Stimulated activated CD8-positive, alpha-beta memory T cell treated with anti-CD3 and anti-CD28 coated beads, Interleukin-15, amount 100 ng/mL, for 48 hours (primary cell): ENCODE measurements around the gene MAP2.
A peak's percentile ranks its signal among the peaks of the same experiment; 100 is the strongest.

Experiments
- DNase-seq, 2 donors: peaks; one replicate each; pipeline ENCODE4 v3.0.0-alpha.2; 2020; ENCODE audit warnings: low read depth in 2 of 2

MAP2 gene, protein sequence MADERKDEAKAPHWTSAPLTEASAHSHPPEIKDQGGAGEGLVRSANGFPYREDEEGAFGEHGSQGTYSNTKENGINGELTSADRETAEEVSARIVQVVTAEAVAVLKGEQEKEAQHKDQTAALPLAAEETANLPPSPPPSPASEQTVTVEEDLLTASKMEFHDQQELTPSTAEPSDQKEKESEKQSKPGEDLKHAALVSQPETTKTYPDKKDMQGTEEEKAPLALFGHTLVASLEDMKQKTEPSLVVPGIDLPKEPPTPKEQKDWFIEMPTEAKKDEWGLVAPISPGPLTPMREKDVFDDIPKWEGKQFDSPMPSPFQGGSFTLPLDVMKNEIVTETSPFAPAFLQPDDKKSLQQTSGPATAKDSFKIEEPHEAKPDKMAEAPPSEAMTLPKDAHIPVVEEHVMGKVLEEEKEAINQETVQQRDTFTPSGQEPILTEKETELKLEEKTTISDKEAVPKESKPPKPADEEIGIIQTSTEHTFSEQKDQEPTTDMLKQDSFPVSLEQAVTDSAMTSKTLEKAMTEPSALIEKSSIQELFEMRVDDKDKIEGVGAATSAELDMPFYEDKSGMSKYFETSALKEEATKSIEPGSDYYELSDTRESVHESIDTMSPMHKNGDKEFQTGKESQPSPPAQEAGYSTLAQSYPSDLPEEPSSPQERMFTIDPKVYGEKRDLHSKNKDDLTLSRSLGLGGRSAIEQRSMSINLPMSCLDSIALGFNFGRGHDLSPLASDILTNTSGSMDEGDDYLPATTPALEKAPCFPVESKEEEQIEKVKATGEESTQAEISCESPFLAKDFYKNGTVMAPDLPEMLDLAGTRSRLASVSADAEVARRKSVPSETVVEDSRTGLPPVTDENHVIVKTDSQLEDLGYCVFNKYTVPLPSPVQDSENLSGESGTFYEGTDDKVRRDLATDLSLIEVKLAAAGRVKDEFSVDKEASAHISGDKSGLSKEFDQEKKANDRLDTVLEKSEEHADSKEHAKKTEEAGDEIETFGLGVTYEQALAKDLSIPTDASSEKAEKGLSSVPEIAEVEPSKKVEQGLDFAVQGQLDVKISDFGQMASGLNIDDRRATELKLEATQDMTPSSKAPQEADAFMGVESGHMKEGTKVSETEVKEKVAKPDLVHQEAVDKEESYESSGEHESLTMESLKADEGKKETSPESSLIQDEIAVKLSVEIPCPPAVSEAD (N-terminal part only)

DNA sequence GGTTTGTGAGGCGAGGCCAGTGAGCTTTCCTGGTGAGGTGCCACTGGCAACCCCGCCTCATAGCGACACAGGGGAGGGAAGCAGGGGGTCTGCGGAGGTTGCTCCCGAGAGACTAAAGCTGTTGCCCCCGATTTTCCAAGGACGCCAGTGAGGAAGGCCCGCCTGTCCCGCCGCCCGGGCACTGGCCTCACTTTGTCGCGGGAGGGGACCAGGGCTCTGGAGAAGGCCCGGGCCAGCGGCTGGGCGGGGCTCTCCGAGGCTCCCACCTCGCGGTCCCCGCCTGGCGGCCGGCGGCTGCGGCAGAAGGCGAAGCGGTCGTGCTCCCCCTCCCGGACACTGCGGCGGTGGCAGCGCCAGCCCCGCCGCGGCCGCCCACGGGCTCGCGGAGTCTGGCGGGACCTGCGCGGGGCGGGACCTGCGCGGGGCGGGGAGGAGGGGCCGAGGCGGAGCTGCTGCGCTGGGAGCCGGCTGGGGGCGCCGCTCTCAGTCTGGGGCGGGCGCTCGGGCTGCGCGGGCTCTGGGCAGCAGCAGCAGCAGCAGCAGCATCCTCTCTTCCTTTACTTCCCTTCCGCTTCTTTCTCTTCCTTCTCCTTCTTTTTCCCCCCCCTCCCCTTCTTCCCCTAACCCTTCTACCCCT is at the start of gene MAP2:
Gene MAP2, plus strand, starts transcription at position 486 of the 637 bp plus-strand sequence. CDS start 229,124 bp downstream, outside the sequence.
- DNase-seq = peak; percentile 52 to 61

DNA sequence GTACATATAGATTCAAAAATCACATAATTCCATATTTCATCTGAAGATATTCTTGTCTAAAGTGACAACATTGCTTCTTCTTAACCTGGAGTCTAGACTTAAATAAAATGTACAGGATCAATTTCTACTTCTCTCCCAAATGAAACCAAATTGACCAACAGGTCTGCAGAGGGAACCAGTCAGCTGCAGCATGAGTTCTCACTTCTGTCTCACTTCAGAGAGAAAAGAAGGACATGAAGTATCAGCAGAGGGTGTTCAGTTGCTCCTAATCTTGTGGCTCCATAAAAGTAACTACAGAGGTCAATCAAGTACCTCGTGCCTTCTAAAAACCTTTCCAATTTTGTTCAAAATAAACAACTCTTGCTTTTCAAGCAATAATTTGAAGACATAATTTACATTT is 47.2 kb upstream of the MAP2 start:
- no peak for DNase-seq

DNA sequence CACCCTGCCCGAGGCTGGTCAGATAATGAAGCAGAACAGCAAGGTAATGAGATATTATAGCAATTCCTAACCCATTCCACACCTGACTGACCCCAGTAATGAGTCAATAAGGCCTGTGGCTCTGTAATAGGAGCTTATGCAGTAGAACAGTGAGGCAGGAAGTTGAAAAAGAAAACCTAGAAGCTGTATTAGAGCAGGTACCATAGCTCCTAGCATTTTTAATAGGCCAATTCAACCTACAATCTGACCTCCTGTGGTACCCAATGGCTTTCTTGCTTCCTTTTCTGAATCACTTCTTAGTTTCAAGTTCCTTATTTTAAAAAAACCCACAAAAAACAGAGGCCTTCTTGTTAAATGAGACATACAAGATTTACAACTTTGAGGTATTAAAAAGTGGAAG is 43.6 kb upstream of the MAP2 start:
- no peak for DNase-seq

DNA sequence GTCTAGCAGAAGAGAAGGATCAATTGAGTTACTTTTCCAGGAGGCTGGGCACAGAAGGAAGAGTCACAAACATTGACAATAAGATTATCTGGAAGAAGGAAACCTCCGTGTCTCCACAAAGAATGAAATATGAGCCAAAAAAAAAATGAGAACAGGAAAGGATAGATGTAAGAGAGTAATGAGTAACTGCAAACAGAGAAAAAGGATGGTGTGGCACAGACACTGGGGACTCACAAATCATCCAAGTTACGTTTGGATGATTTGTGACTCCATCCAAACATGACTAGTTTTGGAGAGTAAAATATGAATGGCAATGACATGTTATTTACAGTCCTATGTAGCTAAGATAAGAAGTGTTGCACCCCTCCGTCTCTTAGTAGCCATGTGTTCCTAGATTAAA is 42.8 kb upstream of the MAP2 start:
- DNase-seq = no peak

DNA sequence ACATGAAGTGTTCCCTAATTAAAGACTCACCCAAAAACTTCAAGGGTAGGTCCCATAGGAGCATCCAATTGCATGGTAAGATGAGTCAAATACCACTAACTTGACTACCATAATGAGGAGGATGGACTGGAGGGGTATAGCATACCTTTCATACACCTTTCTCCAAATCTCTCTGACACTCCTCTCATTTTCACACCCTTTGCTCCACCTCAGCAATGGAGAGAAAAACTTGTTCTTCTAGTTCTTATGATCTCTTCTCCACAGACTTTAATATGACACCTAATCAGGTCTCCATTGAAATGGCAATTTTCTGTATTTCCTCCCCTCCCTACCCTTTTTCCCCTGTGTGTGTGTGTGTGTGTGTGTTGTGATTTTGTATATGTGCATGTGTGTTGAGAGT is 41.1 kb upstream of the MAP2 start:
- no peak for DNase-seq

DNA sequence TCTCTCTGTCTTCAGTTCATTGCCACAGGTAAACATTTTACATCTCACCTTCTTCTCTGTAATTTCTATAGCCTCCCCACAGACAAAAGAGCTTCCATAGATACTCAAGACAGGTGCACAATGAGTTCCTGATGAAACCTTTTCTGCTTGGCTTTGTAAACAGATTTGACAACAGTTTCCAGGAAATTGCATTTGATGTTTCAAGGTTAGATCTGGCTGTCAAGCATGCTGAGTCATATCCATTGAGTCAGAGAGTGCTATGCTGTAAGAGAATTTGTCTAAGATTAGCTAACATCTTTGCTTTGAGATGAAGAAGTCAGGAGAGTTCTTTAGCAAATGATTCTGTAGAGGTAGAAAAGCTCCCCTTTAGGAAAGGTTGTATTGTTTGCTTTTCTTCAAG is 40.6 kb upstream of the MAP2 start:
- no peak for DNase-seq

DNA sequence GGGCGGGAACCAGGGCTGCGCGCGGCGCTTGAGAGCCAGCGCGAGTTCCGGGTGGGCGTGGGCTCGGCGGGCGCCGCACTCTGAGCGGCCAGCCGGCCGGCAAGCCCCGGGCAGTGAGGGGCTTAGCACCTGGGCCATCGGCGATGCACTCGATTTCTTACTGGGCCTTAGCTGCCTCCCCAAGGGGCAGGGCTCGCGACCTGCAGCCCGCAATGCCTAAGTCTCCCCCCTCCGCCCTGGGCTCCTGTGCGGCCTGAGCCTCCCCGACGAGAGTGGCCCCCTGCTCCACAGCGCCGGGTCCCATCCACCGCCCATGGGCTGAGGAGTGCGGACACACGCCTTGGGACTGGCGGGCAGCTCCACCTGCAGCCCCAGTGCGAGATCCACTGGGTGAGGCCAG is 36.5 kb upstream of the MAP2 start:
- DNase-seq = no peak

DNA sequence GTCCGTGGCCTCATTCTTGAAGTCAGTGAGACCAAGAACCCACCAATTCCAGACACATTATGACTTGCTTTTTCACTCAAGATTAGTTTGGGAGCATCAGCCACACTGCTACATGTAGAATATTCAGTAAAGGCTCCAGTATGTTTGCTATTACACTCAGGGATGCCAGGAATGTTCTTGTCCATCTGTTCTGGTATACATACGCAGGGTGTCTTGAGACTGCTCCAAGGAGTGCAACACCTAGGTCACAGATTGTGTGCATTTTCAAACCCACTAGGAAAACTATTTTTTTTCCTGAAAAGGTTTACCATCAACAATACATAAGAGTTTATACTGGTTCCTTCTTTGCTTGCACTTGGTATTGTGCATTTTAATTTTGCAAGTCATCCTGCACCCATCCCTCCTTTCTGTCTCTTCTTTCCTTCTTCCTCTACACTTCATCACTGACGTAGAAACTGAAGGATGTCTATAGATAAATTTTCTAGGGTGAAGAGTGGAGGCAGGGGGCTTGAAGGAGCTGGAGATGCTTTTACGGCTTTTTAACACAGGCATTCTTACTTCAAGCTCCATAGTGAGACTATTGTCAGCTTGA is 35.3 kb upstream of the MAP2 start:
- DNase-seq = no peak

DNA sequence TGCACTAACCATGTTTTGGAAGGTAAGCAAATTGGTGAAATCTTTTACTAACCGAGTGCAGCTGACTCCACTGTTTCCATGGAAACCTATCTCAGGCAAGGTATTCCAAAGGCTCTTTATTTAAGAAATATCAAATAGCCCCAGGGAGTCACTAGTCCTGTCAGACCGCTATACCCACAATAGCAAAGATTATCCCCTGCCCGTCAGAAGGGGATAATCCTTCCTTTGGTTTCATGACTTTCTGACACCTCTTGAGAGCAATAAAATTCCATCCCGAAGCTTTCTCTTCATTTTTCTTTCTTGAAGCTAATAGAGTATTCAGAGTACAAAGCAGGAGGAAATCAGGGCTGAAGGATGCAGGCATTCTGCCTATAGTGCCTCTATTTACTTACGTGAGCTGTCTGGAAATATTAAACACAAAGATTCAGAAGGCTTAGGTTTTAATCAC is 34.7 kb upstream of the MAP2 start:
- DNase-seq = no peak

DNA sequence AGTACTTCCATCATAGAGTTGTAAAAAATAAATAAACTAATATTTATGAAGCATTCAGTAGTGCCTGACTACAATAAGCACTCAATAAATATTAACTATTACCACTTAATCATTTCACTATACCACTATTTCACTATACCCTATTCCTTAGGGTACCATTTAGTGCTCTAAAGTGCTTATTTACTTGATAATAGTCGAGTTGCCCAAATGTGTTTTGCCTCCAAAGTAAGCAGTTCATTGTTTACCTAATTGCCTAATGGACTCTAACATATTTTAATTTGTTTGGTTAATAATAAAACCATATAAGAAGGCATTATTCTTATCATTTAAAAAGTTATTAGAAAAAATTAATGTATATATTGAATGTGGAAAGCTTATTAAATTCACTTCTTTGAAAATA is 33.0 kb upstream of the MAP2 start:
- no peak for DNase-seq

DNA sequence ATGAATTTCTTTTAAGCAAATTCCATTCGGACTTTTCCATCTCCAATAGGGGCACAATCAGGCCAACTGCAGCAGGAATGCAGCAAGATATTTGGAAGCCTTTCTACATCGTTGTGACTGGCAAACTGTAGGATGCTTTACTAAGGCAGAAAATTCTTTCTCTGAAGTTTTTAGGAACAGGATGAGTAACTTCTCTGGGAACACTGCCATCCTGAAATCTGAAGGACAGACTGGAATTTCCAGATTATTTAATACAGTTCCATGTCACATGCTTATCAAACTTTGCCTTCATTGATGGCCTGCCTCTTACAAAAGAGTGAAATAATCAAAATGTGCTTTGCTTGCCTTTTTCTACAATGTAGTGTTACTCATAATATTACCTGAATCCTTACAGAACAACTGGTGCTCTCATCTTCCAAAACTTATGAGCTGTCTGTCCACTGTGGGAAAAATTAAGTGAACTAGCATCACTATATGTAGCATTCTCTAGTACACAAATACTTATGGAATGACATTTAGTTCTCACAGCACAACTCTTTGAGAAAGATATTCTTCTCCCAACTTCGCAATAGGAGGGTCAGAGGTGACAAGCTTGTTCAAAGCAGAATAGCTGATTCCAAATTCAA is 32.0 kb upstream of the MAP2 start:
- no peak for DNase-seq

DNA sequence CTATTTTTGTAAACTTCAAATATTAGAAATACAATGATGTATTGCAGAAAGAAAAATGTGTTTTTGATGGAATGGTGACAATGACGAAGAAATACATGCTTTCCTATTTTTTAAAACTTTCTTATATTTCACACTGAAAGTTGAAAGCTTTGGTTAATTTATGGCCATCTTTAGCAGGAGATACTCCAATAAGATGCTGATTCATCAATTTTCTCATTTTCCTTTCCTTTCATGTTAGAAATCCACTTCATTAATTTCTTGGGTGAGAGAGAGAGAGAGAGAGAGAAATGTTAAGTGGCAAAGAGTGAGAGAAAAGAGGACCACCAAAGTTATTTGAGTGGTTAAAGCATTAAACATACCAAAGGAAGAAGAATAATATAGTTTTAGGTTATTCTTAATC is 28.6 kb upstream of the MAP2 start:
- no peak for DNase-seq

DNA sequence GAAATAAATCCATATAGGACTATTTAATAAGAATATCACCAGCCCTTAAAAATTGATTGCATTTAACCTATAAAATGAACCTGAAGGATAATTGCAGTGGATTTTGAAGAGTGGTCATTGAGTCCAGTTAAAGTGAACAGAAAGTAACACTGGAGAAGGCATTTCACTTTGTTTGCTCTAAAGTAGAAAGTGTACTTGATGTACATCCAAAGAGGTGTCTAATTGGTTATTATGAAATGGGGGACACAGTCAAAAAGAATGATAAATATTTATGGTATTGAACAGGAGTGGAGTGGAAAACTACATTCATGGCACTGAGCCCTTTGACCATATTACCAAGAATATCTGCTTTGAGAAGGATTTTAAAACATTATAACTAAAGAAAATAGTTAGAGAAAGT is 28.2 kb upstream of the MAP2 start:
- no peak for DNase-seq

DNA sequence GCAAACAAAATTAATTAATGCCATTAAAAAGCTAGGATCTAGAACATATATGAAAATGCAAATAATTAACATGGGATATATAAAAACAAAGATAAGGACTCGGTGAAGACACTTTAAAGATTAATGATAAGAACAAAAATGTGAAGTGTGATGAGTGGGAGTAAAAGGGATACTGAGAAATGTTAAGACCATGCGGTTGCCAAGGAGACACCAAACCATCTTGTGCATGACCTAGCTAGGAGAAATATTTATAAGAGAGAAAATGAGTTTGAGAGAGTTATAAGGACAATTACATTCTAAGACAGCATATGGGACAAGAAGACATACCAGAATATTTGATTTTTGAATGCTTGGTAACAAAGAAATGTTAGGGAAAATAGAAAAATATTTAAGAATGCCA is 25.4 kb upstream of the MAP2 start:
- DNase-seq = no peak

DNA sequence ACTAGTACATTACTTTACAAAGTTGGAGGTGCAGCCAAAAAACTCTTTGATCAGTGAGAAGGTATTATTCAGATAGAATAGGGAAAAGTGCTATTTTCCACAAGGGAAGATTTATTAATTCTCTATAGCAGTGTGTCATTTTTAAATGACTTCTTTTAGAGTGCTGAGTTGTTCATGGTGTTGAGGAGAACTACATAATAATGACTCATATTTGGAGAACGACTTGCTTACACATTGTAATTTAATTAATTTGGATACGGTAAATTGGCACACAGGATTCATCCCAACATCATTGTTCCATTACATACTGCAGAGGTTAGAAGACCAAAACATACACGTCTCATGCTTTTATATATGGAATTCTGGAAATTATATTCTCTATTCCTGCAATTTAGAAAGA is 22.1 kb upstream of the MAP2 start:
- DNase-seq = no peak

DNA sequence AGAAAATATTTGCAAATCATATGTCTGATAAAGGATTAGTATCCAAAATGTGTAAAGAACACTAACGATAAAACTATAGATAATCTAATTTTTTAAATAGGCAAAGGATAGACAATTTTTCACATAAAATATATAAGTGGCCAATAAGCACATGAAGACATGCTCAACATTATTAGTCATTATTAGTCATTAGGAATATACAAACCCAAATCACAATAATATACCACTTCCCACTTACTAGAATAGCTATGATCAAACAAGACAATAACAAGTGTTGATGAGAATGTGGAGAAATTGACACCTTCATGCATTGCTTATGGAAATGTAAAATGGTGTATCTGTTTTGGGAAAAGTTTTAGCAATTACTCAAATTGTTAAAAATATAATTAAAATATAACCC is 12.6 kb upstream of the MAP2 start:
- no peak for DNase-seq

DNA sequence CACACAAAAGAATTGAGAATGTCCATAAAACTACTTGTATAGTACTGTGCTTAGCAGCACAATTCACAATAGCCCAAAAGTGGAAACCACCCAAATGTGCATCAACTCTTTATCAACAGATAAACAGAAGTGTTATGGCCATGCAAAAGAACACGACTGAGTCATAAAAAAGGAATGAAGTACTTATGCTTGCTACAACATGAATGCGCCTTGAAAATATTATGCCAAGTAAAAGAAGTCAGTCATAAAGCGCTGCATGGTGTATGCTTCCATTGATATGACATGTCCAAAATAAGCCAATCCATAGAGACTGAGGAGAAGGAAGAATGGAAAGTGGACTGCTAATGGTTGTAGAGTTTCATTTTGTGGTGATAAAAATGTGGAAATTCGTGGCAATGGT is 12.1 kb upstream of the MAP2 start:
- DNase-seq = no peak

DNA sequence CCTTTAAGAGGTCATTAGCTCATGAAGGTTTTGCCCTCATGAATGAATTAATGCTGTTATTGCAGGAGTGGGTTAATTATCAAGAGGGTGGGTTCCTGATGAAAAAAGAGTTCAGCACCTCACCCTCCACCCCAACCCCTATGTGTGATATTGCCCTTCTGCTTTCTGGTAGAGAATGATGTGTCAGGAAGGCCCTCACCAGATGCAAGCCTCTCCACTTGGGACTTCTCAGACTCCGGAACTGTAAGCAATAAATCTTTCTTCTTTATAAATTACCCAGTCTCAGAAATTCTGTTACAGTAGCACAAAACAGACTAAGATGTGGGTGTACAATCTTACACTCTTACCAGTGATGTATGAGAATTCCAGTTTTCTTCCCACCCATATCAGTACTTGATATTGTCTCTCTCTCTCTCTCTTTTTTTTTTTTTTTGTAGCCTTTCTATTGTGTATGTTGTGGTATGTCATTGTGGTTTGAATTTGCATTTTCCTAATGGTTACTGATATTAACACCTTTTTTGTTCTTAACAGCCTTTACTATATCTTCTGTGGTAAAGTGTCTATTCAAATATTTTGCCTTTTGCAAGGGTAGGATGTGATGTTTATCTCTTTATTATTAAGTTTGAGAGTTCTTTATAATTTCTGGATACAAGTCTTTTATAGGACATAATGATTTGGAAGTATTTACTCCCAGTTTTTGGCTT is 10.4 kb upstream of the MAP2 start:
- no peak for DNase-seq

DNA sequence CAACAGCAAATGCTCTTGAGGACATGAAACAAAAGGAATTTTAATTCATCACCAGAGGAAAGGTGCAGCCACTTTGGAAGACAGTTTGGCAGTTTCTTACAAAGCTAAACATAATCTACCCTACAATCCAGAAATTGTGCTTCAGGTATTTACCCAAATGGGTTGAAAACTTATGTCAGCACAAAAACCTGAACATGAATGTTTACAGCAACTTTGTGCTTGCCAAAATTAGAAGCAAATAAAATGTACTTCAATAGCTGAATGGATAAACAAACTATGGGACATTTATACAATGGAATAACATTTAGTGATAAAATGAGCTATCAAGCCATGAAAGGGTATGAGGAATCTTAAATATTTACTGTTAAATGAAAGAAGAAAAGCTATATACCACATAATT is 6.9 kb upstream of the MAP2 start:
- no peak for DNase-seq

DNA sequence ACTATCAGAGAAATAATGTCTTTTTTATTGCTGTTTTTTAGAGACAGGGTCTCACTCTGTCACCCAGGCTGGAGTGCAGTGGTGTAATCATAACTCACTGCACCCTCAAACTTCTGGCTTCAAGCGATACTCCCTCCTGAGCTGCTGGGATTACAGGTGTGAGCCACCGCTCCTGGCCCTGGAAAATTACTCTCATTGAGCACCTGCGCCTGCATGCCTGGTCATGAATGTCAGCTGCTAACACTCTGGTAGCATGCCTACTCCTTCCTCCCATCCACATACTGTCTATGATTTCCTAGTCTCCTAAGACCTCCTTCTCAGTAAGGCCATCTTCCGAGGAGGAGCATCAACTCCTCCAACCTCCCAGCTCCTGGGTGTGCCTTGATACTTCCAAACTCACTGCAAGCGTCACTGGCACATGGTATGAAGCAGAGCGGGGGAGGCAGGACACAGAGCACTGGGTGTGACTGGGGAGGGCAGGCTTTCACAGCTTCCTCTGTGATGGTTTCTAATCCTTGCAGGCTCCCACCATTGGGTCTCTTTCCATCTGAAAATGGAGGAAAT is 1.6 kb upstream of the MAP2 start:
- no peak for DNase-seq
